Measurements from ENCODE around the gene MED27.

GRCh38 chr9:131879181-131879910 is 200.3 kb downstream of the MED27 start:
- TF ChIP-seq SMARCE1 (IDR thresholded peaks at IDR 0.05; ENCODE audit: borderline replicate concordance) = no peak
- no peak for TF ChIP-seq ZBTB10 (CRISPR knock-in tag; IDR thresholded peaks at IDR 0.05; ENCODE audit: borderline replicate concordance)
- no peak for TF ChIP-seq ZZZ3 (CRISPR knock-in tag; IDR thresholded peaks at IDR 0.05; ENCODE audit: borderline replicate concordance)
- no peak for TF ChIP-seq POLR2A (IDR thresholded peaks at IDR 0.05; ENCODE audit: insufficient read depth in 1 of 2, low read depth in 2 of 2, low read length in 2 of 2)
- no peak for TF ChIP-seq FOSL1 (CRISPR knock-in tag; IDR thresholded peaks at IDR 0.05; ENCODE audit: borderline replicate concordance)
- no peak for TF ChIP-seq SMARCC2 (IDR thresholded peaks at IDR 0.05)
